ENCODE results near the gene ZFHX2. TPM values are rescaled to one million over a fixed set of nuclear protein-coding genes. Genes with fewer than 3 reads are reported as not detected.

ZFHX2 gene
- total RNA-seq, 1 donor from 2014 or later = not detected

GRCh38 chr14:23555882-23556699 lies 4.5 kb upstream of the ZFHX2 start, which contains the start of gene THTPA:
THTPA (plus strand) TSS chr14:23556271; CDS start chr14:23556758, 487 bp downstream.
- Histone ChIP-seq H3K36me3 (ENCODE audit: control insufficient read depth in 3 of 3, insufficient read depth in 3 of 3, low read length in 3 of 3) (peaks cover 13 to 18% (median 15%) of the 10 kb centered on the region in 3 donors), H3K4me3 (ENCODE audit: low read length in 3 of 3) (peak within 1 kb of the TSS; percentile 78 to 98 (median 96)), H3K4me1 (ENCODE audit: control insufficient read depth in 3 of 3, insufficient read depth in 3 of 3, low read length in 3 of 3) (peaks cover 22 to 38% (median 24%) of the 10 kb centered on the region in 3 donors), H3K9ac (ENCODE audit: low read depth in 1 of 3, low read length in 3 of 3) (peak within 1 kb of the TSS; percentile 97 to 99 (median 97)), H3K9me3 (ENCODE audit: control insufficient read depth in 3 of 3, low read length in 3 of 3) (no peaks in the 10 kb centered on the region), H3K27me3 (ENCODE audit: control insufficient read depth in 3 of 3, insufficient read depth in 3 of 3, low read length in 3 of 3) (no peaks in the 10 kb centered on the region), H3K27ac (ENCODE audit: low read depth, low read length) (peak within 1 kb of the TSS; percentile 96)

GRCh38 chr14:23555533-23555881 lies 3.9 kb upstream of the ZFHX2 start:
- Histone ChIP-seq H3K9ac (ENCODE audit: low read depth in 1 of 3, low read length in 3 of 3) (peak overlapping the region; percentile 97 to 99 (median 97)), H3K27me3 (ENCODE audit: control insufficient read depth in 3 of 3, insufficient read depth in 3 of 3, low read length in 3 of 3) (peaks cover 0 to under 1% (median 0%) of the 10 kb centered on the region in 3 donors), H3K27ac (ENCODE audit: low read depth, low read length) (peak overlapping the region; percentile 96), H3K9me3 (ENCODE audit: control insufficient read depth in 3 of 3, low read length in 3 of 3) (no peaks in the 10 kb centered on the region), H3K36me3 (ENCODE audit: control insufficient read depth in 3 of 3, insufficient read depth in 3 of 3, low read length in 3 of 3) (peaks cover 13 to 18% (median 15%) of the 10 kb centered on the region in 3 donors), H3K4me1 (ENCODE audit: control insufficient read depth in 3 of 3, insufficient read depth in 3 of 3, low read length in 3 of 3) (peaks cover 26 to 41% (median 27%) of the 10 kb centered on the region in 3 donors), H3K4me3 (ENCODE audit: low read length in 3 of 3) (peak overlapping the region; percentile 78 to 98 (median 96))

DNA sequence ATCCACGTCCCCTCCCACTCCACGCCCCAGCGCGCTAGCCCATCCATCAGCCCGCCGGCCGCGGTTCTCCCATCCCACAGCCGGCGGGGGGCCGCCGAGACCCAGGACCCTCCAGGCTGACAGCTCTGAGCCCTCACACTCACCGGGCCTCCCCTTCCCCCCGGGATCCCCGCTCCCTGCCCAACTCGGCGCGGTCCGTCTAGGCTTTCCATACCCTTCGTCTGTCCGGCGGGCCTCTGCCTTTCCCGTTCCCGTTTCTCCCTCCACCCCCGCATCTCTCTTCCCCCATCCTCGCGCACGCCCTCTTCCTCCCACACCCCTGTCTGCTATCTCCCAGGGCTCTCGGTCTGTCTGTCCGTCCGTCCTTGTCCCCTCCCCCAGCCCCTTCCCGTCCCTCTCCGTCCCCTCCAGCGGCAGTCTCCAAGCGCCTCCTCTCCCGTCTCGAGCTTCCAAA lies 726 bp downstream of the ZFHX2 start:
- Histone ChIP-seq H3K27ac (ENCODE audit: low read depth, low read length) (peak overlapping the region; percentile 19), H3K4me3 (ENCODE audit: low read length in 3 of 3) (peak overlapping the region; percentile 79 to 88 (median 86)), H3K36me3 (ENCODE audit: control insufficient read depth in 3 of 3, insufficient read depth in 3 of 3, low read length in 3 of 3) (no peaks in the 10 kb centered on the region), H3K27me3 (ENCODE audit: control insufficient read depth in 3 of 3, insufficient read depth in 3 of 3, low read length in 3 of 3) (peaks cover 0 to 6% (median 0%) of the 10 kb centered on the region in 3 donors), H3K9ac (ENCODE audit: low read depth in 1 of 3, low read length in 3 of 3) (peak overlapping the region; percentile 61 to 76 (median 76)), H3K4me1 (ENCODE audit: control insufficient read depth in 3 of 3, insufficient read depth in 3 of 3, low read length in 3 of 3) (peaks cover 13 to 23% (median 16%) of the 10 kb centered on the region in 3 donors), H3K9me3 (ENCODE audit: control insufficient read depth in 3 of 3, low read length in 3 of 3) (no peaks in the 10 kb centered on the region)

DNA sequence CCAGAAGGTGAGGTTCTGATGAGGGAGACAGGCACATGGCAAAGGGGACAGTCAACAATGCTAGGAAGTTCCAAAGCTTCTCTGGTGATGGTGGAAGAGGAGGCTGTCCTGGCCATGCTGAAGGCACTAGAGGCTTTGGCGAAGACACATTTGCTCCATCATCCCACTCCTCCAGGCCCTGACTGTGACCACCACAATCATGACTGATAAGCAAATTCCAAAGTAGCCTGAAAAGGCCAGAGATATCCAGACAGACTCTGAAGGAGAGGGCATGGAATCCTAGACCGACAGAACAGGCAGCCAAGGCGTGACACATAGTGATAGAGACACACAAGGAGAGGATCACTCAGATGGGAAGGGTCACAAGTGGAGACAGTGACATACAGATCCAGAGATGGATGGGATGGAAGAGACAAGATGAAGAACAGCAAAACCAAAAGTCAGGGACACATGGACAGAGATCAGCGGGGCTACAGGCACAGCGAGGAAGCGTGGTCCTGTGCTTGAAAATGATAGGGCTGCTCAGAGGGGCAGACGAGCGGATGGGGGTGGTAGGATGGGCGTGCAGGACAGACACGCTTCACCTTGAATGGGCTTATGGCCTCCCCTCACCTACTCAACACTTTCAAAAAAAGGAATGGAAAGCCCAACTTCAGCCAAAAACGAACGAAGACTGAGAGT lies 1.3 kb downstream of the ZFHX2 start:
- no peaks in the 10 kb centered on the region for H3K36me3 ChIP-seq (ENCODE audit: control insufficient read depth in 3 of 3, insufficient read depth in 3 of 3, low read length in 3 of 3)
- H3K9ac ChIP-seq (ENCODE audit: low read depth in 1 of 3, low read length in 3 of 3) = peak overlapping the region; percentile 61 to 76 (median 76)
- H3K9me3 ChIP-seq (ENCODE audit: control insufficient read depth in 3 of 3, low read length in 3 of 3) = no peaks in the 10 kb centered on the region
- H3K4me3 ChIP-seq (ENCODE audit: low read length in 3 of 3) = peak overlapping the region; percentile 79 to 88 (median 86)
- H3K27ac ChIP-seq (ENCODE audit: low read depth, low read length) = no peak overlapping the region
- peaks cover 13 to 18% (median 16%) of the 10 kb centered on the region in 3 donors for H3K4me1 ChIP-seq (ENCODE audit: control insufficient read depth in 3 of 3, insufficient read depth in 3 of 3, low read length in 3 of 3)
- peaks cover 0 to 6% (median 0%) of the 10 kb centered on the region in 3 donors for H3K27me3 ChIP-seq (ENCODE audit: control insufficient read depth in 3 of 3, insufficient read depth in 3 of 3, low read length in 3 of 3)

DNA sequence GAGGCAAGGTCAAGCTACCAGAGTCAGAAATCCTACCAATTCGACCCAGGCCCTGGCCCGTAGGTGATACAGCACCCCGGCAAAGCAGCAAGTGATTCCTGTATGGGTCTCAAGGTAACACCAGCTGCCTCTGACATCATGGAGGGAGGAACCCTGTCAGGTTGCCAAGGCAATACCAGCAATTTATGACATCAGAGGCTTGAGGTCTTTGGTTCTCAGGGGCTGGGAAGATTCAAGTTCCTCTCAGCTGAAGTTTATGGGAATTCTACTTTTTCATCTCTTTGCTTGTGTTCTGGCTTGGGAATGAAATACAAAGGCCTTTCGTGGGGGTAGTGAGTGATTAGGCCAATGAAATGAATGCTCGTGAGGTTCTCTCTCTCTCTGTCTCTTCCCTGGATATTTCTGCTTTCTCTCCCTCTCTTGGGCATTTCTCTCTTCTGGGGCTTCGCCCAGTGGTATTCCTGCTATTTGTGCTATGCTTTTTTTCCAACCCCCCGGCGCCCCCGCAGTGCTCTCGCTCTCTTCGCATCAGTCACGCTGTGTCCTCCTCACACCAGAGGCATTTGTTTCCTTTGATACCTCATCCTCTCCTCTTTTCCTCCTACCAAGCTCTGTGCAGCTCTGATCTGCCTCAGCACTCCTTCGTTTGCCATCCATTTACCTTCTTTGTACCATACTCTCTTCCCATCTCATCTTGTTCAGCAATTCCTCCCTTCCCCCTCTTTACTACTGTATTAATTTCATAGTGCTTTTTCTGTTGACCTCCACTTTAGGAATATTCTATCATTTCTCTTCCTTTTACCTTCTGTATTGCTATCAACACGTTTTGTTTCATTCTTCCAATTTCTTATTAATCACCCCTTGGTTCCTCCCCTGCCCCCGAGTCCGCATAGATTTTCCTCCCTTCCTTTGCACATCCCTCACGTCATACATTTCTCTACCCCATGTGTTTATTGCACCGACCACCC lies 2.9 kb downstream of the ZFHX2 start:
- Histone ChIP-seq H3K9ac (ENCODE audit: low read depth in 1 of 3, low read length in 3 of 3) (peak overlapping the region in 1 of 3 donors; percentile 28), H3K9me3 (ENCODE audit: control insufficient read depth in 3 of 3, low read length in 3 of 3) (no peaks in the 10 kb centered on the region)

DNA sequence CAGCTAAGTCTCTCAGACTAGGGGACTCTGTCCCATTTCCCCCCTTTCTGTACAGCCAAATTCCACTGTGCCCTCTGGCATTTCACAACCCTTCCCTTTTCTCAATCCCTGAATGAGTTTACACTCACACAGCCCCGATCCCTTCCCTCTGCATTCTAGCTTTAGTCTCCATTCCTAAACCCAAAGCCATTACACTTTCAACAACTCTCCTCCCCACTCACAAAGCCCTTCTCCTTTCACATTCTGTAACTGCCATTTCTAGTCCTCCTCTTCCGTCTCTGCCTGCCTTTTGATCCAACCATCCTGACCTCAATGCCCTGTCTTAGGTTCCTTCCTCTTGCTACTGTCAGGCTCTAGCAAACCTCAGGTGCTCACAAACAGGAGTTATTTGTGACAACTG lies 3.6 kb downstream of the ZFHX2 start:
- no peaks in the 10 kb centered on the region for H3K36me3 ChIP-seq (ENCODE audit: control insufficient read depth in 3 of 3, insufficient read depth in 3 of 3, low read length in 3 of 3)
- H3K9ac ChIP-seq (ENCODE audit: low read depth in 1 of 3, low read length in 3 of 3) = peak overlapping the region in 1 of 3 donors; percentile 28

More for the DNA sequence above, 2.9 kb downstream of the ZFHX2 start:
- H3K4me1 ChIP-seq (ENCODE audit: control insufficient read depth in 3 of 3, insufficient read depth in 3 of 3, low read length in 3 of 3) = peaks cover 11 to 19% (median 15%) of the 10 kb centered on the region in 3 donors
- H3K36me3 ChIP-seq (ENCODE audit: control insufficient read depth in 3 of 3, insufficient read depth in 3 of 3, low read length in 3 of 3) = no peaks in the 10 kb centered on the region
- H3K4me3 ChIP-seq (ENCODE audit: low read length in 3 of 3) = no peak overlapping the region
- peaks cover 0 to 6% (median 0%) of the 10 kb centered on the region in 3 donors for H3K27me3 ChIP-seq (ENCODE audit: control insufficient read depth in 3 of 3, insufficient read depth in 3 of 3, low read length in 3 of 3)
- H3K27ac ChIP-seq (ENCODE audit: low read depth, low read length) = no peak overlapping the region

GRCh38 chr14:23546450-23547035 lies 5.0 kb downstream of the ZFHX2 start:
- peaks cover 0 to 6% (median 0%) of the 10 kb centered on the region in 3 donors for H3K27me3 ChIP-seq (ENCODE audit: control insufficient read depth in 3 of 3, insufficient read depth in 3 of 3, low read length in 3 of 3)
- no peak overlapping the region for H3K9ac ChIP-seq (ENCODE audit: low read depth in 1 of 3, low read length in 3 of 3)
- H3K4me1 ChIP-seq (ENCODE audit: control insufficient read depth in 3 of 3, insufficient read depth in 3 of 3, low read length in 3 of 3) = peaks cover 7 to 15% (median 11%) of the 10 kb centered on the region in 3 donors
- H3K36me3 ChIP-seq (ENCODE audit: control insufficient read depth in 3 of 3, insufficient read depth in 3 of 3, low read length in 3 of 3) = no peaks in the 10 kb centered on the region
- H3K9me3 ChIP-seq (ENCODE audit: control insufficient read depth in 3 of 3, low read length in 3 of 3) = no peaks in the 10 kb centered on the region
- no peak overlapping the region for H3K4me3 ChIP-seq (ENCODE audit: low read length in 3 of 3)
- H3K27ac ChIP-seq (ENCODE audit: low read depth, low read length) = no peak overlapping the region

More for the DNA sequence above, 3.6 kb downstream of the ZFHX2 start:
- no peaks in the 10 kb centered on the region for H3K9me3 ChIP-seq (ENCODE audit: control insufficient read depth in 3 of 3, low read length in 3 of 3)
- H3K27ac ChIP-seq (ENCODE audit: low read depth, low read length) = no peak overlapping the region
- H3K4me1 ChIP-seq (ENCODE audit: control insufficient read depth in 3 of 3, insufficient read depth in 3 of 3, low read length in 3 of 3) = peaks cover 11 to 19% (median 15%) of the 10 kb centered on the region in 3 donors
- H3K4me3 ChIP-seq (ENCODE audit: low read length in 3 of 3) = no peak overlapping the region
- H3K27me3 ChIP-seq (ENCODE audit: control insufficient read depth in 3 of 3, insufficient read depth in 3 of 3, low read length in 3 of 3) = peaks cover 0 to 6% (median 0%) of the 10 kb centered on the region in 3 donors

DNA sequence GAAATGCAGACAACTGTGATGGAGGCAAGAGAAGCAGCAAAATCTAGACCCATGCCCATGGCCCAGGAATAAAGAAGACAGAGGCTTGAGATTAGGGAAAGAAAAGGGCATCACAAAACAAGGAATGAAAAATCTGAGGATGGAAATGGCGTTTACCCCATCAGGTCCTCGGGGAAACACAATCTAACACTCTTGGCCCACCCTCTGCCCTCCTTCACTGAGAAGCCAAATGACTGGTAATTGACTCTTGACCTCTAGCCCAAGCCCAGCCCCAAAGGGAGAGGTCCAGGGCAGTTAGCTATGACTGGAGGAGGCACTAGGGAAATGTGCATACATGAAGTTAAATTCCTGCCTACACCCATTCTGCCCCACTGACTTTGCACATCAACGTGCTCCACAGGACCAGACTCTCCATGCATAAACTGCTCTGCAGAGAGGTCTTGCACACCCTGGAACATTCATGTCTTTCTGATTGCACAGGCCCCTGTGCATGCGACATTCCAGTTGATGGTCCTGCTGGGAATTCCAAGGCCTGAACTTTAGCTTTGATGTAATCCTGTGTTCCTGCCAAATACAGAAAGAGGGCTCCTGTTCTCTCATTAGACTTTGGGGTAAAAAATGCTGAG lies 5.7 kb downstream of the ZFHX2 start:
- Histone ChIP-seq H3K9me3 (ENCODE audit: control insufficient read depth in 3 of 3, low read length in 3 of 3) (no peaks in the 10 kb centered on the region), H3K4me1 (ENCODE audit: control insufficient read depth in 3 of 3, insufficient read depth in 3 of 3, low read length in 3 of 3) (peaks cover 7 to 14% (median 11%) of the 10 kb centered on the region in 3 donors), H3K27me3 (ENCODE audit: control insufficient read depth in 3 of 3, insufficient read depth in 3 of 3, low read length in 3 of 3) (peaks cover 0 to 6% (median 0%) of the 10 kb centered on the region in 3 donors), H3K9ac (ENCODE audit: low read depth in 1 of 3, low read length in 3 of 3) (no peak overlapping the region), H3K4me3 (ENCODE audit: low read length in 3 of 3) (no peak overlapping the region), H3K36me3 (ENCODE audit: control insufficient read depth in 3 of 3, insufficient read depth in 3 of 3, low read length in 3 of 3) (no peaks in the 10 kb centered on the region), H3K27ac (ENCODE audit: low read depth, low read length) (peak overlapping the region; percentile 36)
